Measurements from ENCODE around the gene FOXN3.

FOXN3 gene

GRCh38 chr14:89198544-89199329, 218.3 kb downstream of the FOXN3 start:
- TF ChIP-seq CTCF (IDR thresholded peaks at IDR 0.05; ENCODE audit: insufficient read depth, low read depth, low read length, missing control alignments): no peak
- H3K4me3 ChIP-seq (ENCODE audit: low read length): no peak overlapping the region
- no peak for DNase-seq (ENCODE audit: low read depth)

- H3K4me3 ChIP-seq (ENCODE audit: low read length): no peak overlapping the region
- TF ChIP-seq CTCF (IDR thresholded peaks at IDR 0.05; ENCODE audit: insufficient read depth, low read depth, low read length, missing control alignments): no peak
- DNase-seq (ENCODE audit: low read depth): no peak
Measured at GRCh38 chr14:89197623-89198022, 219.4 kb downstream of the FOXN3 start.

GRCh38 chr14:89196545-89196944, 220.5 kb downstream of the FOXN3 start:
- no peak for DNase-seq (ENCODE audit: low read depth)
- H3K4me3 ChIP-seq (ENCODE audit: low read length): no peak overlapping the region
- no peak for TF ChIP-seq CTCF (IDR thresholded peaks at IDR 0.05; ENCODE audit: insufficient read depth, low read depth, low read length, missing control alignments)

- no peak for DNase-seq (ENCODE audit: low read depth)
- TF ChIP-seq CTCF (IDR thresholded peaks at IDR 0.05; ENCODE audit: insufficient read depth, low read depth, low read length, missing control alignments): no peak
Measured at GRCh38 chr14:89194376-89194775, 222.7 kb downstream of the FOXN3 start.

GRCh38 chr14:89190765-89191513, 226.1 kb downstream of the FOXN3 start:
- no peak overlapping the region for H3K4me3 ChIP-seq (ENCODE audit: low read length)
- TF ChIP-seq CTCF (IDR thresholded peaks at IDR 0.05; ENCODE audit: insufficient read depth, low read depth, low read length, missing control alignments): no peak
- no peak for DNase-seq (ENCODE audit: low read depth)

More at GRCh38 chr14:89194376-89194775, 222.7 kb downstream of the FOXN3 start:
- no peak overlapping the region for H3K4me3 ChIP-seq (ENCODE audit: low read length)

GRCh38 chr14:89188492-89188891, 228.5 kb downstream of the FOXN3 start:
- TF ChIP-seq CTCF (IDR thresholded peaks at IDR 0.05; ENCODE audit: insufficient read depth, low read depth, low read length, missing control alignments): no peak
- no peak for DNase-seq (ENCODE audit: low read depth)
- H3K4me3 ChIP-seq (ENCODE audit: low read length): no peak overlapping the region
